ENCODE data around the gene SEPTIN5. TPM values are rescaled to one million over a fixed set of nuclear protein-coding genes. Genes with fewer than 3 reads are reported as not detected.
A peak's percentile ranks its signal among the peaks of the same experiment; 100 is the strongest.

Gene SEPTIN5
- total and polyA plus RNA-seq, 2 experiments from 2014 or later = 4.3 to 17.2 TPM

DNA sequence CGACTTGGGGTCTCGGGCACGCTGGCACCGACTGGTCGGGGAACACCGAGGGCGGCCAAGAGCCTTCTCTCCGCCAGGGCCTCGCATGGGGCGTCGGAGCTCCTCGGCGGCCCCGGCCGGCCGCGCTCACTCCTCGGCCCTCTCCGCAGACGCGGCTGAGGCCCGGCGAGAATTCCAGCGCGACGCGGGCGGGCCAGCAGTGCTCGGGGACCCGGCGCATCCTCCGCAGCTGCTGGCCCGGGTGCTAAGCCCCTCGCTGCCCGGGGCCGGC lies 51.9 kb downstream of the SEPTIN5 start:
- TF ChIP-seq EZH2 (IDR thresholded peaks at IDR 0.05; ENCODE audit: low read depth, unreplicated experiment) (no peak), ZNF331 (CRISPR knock-in tag; IDR thresholded peaks at IDR 0.05; ENCODE audit: low read depth) (no peak), NANOG (IDR thresholded peaks at IDR 0.05; ENCODE audit: borderline replicate concordance) (no peak), ZNF114 (CRISPR knock-in tag; IDR thresholded peaks at IDR 0.05) (no peak), ETS1 (IDR thresholded peaks at IDR 0.05) (no peak), REST (IDR thresholded peaks at IDR 0.05; ENCODE audit: unreplicated experiment) (no peak)

GRCh38 chr22:19766511-19767426 lies 52.5 kb downstream of the SEPTIN5 start:
- H3K36me3 Mint-ChIP-seq (ENCODE audit: low read depth) = no peaks in the 10 kb centered on the region
- H3K4me2 ChIP-seq = peak overlapping the region; percentile 70
- H3F3A ChIP-seq (replicated peaks; ENCODE audit: low read depth) = peaks cover 12% of the 10 kb centered on the region
- no peaks in the 10 kb centered on the region for H3K9me2 ChIP-seq (ENCODE audit: insufficient read depth)
- peak; percentile 86 for DNase-seq (ENCODE audit: low spot score)
- H3K4me3 ChIP-seq = peak overlapping the region; percentile 48
- no peak overlapping the region for H3K27ac Mint-ChIP-seq
- peaks cover 95% of the 10 kb centered on the region for H3K27me3 ChIP-seq (ENCODE audit: insufficient read depth)
- H3K27ac ChIP-seq (ENCODE audit: low read depth) = no peak overlapping the region
- H3K27me3 Mint-ChIP-seq (ENCODE audit: insufficient read depth, low read depth, poor library complexity) = peaks cover 85% of the 10 kb centered on the region
- peak; percentile 22 for ATAC-seq
- H3K9me3 Mint-ChIP-seq = peaks cover 3% of the 10 kb centered on the region; the same call in 1 of the 3 replicates
- peaks cover 37% of the 10 kb centered on the region for H3K4me1 ChIP-seq (ENCODE audit: insufficient read depth)
- H3K79me2 ChIP-seq (replicated peaks; ENCODE audit: insufficient read depth) = no peaks in the 10 kb centered on the region
- H2AFZ ChIP-seq = peak overlapping the region; percentile 74
- no peaks in the 10 kb centered on the region; the same call in 1 of the 2 replicates for H4K20me1 ChIP-seq (replicated peaks; ENCODE audit: insufficient read depth)
- peak overlapping the region; percentile 52; the same call in 2 of the 3 replicates for H3K4me3 Mint-ChIP-seq
- H3K4me1 Mint-ChIP-seq = peaks cover 27% of the 10 kb centered on the region
- H3K36me3 ChIP-seq (ENCODE audit: insufficient read depth) = no peaks in the 10 kb centered on the region
- TF ChIP-seq ETS1 (IDR thresholded peaks at IDR 0.05) = no peak
- no peak for TF ChIP-seq EZH2phosphoT487 (IDR thresholded peaks at IDR 0.05; ENCODE audit: unreplicated experiment)
- peak; percentile 51 to 63 for TF ChIP-seq CTCF (conservative IDR thresholded peaks at IDR 0.05; ENCODE audit: low read depth in 2 of 2)
- peak; percentile 92 for TF ChIP-seq EZH2 (IDR thresholded peaks at IDR 0.05; ENCODE audit: low read depth, unreplicated experiment)
- TF ChIP-seq STAT1 (IDR thresholded peaks at IDR 0.05; ENCODE audit: unreplicated experiment) = no peak

More for the DNA sequence above, 51.9 kb downstream of the SEPTIN5 start:
- peaks cover 100% of the 10 kb centered on the region for H3K27me3 ChIP-seq (ENCODE audit: insufficient read depth)
- ATAC-seq = no peak; the same call in 2 of the 3 replicates
- H3K4me1 ChIP-seq (ENCODE audit: insufficient read depth) = peaks cover 37% of the 10 kb centered on the region
- H3K4me1 Mint-ChIP-seq = peaks cover 30% of the 10 kb centered on the region
- H3K9me3 Mint-ChIP-seq = peaks cover 3% of the 10 kb centered on the region; the same call in 1 of the 3 replicates
- no peak overlapping the region for H3K4me3 Mint-ChIP-seq
- no peak overlapping the region for H3K27ac ChIP-seq (ENCODE audit: low read depth)
- no peaks in the 10 kb centered on the region for H3K9me2 ChIP-seq (ENCODE audit: insufficient read depth)
- peak overlapping the region; percentile 70; the same call in 1 of the 2 replicates for H3K4me2 ChIP-seq
- H3K36me3 ChIP-seq (ENCODE audit: insufficient read depth) = no peaks in the 10 kb centered on the region
- H3K36me3 Mint-ChIP-seq (ENCODE audit: low read depth) = no peaks in the 10 kb centered on the region
- H3K27ac Mint-ChIP-seq = no peak overlapping the region
- no peaks in the 10 kb centered on the region; the same call in 1 of the 2 replicates for H4K20me1 ChIP-seq (replicated peaks; ENCODE audit: insufficient read depth)
- H3F3A ChIP-seq (replicated peaks; ENCODE audit: low read depth) = peaks cover 14% of the 10 kb centered on the region
- peak overlapping the region; percentile 74; the same call in 1 of the 2 replicates for H2AFZ ChIP-seq
- H3K4me3 ChIP-seq = peak overlapping the region; percentile 48
- peaks cover 86% of the 10 kb centered on the region for H3K27me3 Mint-ChIP-seq (ENCODE audit: insufficient read depth, low read depth, poor library complexity)
- H3K79me2 ChIP-seq (replicated peaks; ENCODE audit: insufficient read depth) = no peaks in the 10 kb centered on the region
- DNase-seq (ENCODE audit: low spot score) = peak; percentile 48
